ENCODE results near the gene ZNF521. TPM values are rescaled to one million over a fixed set of nuclear protein-coding genes. Genes with fewer than 3 reads are reported as not detected.

Gene ZNF521
- total RNA-seq, 2 donors from 2014 or later = 8.0 to 17.2 TPM

DNA sequence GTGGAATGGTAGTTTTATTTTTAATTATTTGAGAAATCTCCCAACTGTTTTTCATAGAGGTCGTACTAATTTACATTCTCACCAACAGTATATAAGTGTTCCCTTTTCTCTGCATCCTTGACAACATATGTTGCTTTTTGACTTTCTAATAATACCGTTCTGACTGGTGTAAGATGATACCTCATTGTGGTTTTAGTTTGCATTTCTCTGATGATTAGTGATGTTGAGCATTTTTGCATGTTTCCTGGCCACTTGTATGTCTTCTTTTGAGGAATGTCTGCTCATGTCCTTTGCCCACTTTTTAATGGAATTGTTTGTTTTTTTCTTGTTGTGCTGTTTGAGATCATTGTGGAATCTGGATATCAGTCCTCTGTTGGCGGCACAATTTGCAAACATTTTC, 242.5 kb downstream of the ZNF521 start:
- no peaks in the 10 kb centered on the region for H3K36me3 ChIP-seq
- ATAC-seq (ENCODE audit: insufficient number of reproducible peaks, low FRiP score, low read depth) = no peak
- no peaks in the 10 kb centered on the region for H3K4me1 ChIP-seq (ENCODE audit: control insufficient read depth in 1 of 2, low read depth in 2 of 2)

DNA sequence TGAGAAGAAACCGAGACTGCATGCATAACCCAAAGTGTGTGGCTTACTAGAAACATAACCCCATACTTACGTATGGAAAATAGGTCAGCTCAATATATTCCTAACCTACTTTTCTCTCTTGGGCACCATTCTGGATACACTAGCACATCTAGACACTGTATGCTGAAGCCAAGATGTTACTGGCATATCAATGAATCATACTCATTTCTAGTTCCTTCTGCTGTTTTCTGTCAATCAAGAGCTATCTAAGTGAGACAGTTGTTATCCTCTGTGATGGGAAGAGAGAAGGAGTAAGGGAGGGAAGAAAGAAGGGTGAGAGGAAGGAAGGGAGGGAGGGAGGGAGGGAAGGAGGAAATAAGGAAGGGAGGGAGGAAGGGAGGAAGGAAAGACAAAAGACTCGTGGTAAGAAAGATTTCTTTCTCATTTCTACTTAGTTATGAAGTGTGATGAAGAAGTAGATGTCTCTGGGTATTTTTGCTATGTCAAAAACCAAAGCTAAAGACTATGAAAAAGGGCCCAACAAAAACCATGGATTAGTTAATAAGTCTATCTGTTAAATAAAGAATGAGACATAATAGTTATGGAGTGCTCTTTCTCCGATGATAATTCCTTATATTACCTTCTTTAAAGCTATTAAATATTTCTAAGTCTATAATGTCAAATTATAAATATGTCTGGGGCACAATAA, 248.4 kb downstream of the ZNF521 start:
- H3K4me3 ChIP-seq = no peak overlapping the region
- no peaks in the 10 kb centered on the region for H3K9me3 ChIP-seq
- TF ChIP-seq, protein P1, sequence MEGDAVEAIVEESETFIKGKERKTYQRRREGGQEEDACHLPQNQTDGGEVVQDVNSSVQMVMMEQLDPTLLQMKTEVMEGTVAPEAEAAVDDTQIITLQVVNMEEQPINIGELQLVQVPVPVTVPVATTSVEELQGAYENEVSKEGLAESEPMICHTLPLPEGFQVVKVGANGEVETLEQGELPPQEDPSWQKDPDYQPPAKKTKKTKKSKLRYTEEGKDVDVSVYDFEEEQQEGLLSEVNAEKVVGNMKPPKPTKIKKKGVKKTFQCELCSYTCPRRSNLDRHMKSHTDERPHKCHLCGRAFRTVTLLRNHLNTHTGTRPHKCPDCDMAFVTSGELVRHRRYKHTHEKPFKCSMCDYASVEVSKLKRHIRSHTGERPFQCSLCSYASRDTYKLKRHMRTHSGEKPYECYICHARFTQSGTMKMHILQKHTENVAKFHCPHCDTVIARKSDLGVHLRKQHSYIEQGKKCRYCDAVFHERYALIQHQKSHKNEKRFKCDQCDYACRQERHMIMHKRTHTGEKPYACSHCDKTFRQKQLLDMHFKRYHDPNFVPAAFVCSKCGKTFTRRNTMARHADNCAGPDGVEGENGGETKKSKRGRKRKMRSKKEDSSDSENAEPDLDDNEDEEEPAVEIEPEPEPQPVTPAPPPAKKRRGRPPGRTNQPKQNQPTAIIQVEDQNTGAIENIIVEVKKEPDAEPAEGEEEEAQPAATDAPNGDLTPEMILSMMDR (IDR thresholded peaks at IDR 0.05) = no peak
- ATAC-seq (ENCODE audit: insufficient number of reproducible peaks, low FRiP score, low read depth) (no peak), DNase-seq (ENCODE audit: low spot score) (no peak)
- no peak overlapping the region for H3K27ac ChIP-seq
- no peaks in the 10 kb centered on the region for H3K36me3 ChIP-seq
- H3K27me3 ChIP-seq (replicated peaks; ENCODE audit: insufficient read depth) = no peaks in the 10 kb centered on the region
- H3K4me1 ChIP-seq (ENCODE audit: control insufficient read depth in 1 of 2, low read depth in 2 of 2) = no peaks in the 10 kb centered on the region

More for the DNA sequence above, 242.5 kb downstream of the ZNF521 start:
- H3K4me3 ChIP-seq = no peak overlapping the region
- TF ChIP-seq, protein P1 (IDR thresholded peaks at IDR 0.05) = no peak
- no peak for DNase-seq (ENCODE audit: low spot score)
- no peak overlapping the region for H3K27ac ChIP-seq
- H3K9me3 ChIP-seq = no peaks in the 10 kb centered on the region
- no peaks in the 10 kb centered on the region for H3K27me3 ChIP-seq (replicated peaks; ENCODE audit: insufficient read depth)

GRCh38 chr18:25102662-25103061, 249.3 kb downstream of the ZNF521 start:
- no peak for DNase-seq (ENCODE audit: low spot score)
- Histone ChIP-seq H3K27ac (no peak overlapping the region), H3K36me3 (no peaks in the 10 kb centered on the region), H3K27me3 (replicated peaks; ENCODE audit: insufficient read depth) (no peaks in the 10 kb centered on the region), H3K9me3 (no peaks in the 10 kb centered on the region), H3K4me1 (ENCODE audit: control insufficient read depth in 1 of 2, low read depth in 2 of 2) (no peaks in the 10 kb centered on the region), H3K4me3 (no peak overlapping the region)
- ATAC-seq (ENCODE audit: insufficient number of reproducible peaks, low FRiP score, low read depth) = no peak
- TF ChIP-seq, protein P1 (IDR thresholded peaks at IDR 0.05) = no peak

- no peak for DNase-seq (ENCODE audit: low spot score)
- H3K9me3 ChIP-seq = no peaks in the 10 kb centered on the region
- no peak for ATAC-seq (ENCODE audit: insufficient number of reproducible peaks, low FRiP score, low read depth)
- TF ChIP-seq, protein P1 (IDR thresholded peaks at IDR 0.05) = no peak
- H3K36me3 ChIP-seq = no peaks in the 10 kb centered on the region
- H3K4me3 ChIP-seq = no peak overlapping the region
- H3K27ac ChIP-seq = no peak overlapping the region
- H3K27me3 ChIP-seq (replicated peaks; ENCODE audit: insufficient read depth) = no peaks in the 10 kb centered on the region
- H3K4me1 ChIP-seq (ENCODE audit: control insufficient read depth in 1 of 2, low read depth in 2 of 2) = no peaks in the 10 kb centered on the region
Measured at GRCh38 chr18:25100418-25100817, 251.5 kb downstream of the ZNF521 start.

DNA sequence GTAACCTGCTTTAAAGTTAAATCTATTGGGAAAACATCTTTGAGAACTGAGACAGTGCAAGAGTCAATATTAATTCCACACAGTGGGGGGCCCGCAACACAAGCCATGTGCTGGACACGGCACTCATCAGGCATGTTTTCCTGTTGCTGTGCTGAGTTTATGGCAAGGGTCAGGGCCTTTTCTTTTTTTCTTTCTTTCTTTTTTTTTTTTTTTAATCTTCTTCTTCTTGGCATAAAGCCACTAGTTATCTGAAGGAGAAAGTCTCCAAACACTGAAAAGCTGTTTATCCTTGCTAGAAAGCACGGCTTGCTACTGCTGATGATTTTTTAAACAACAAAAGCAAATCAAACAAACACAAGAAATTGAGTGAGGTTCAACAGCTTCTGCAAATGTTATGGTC, 252.1 kb downstream of the ZNF521 start:
- Histone ChIP-seq H3K27ac (no peak overlapping the region), H3K4me1 (ENCODE audit: control insufficient read depth in 1 of 2, low read depth in 2 of 2) (no peaks in the 10 kb centered on the region), H3K27me3 (replicated peaks; ENCODE audit: insufficient read depth) (no peaks in the 10 kb centered on the region), H3K4me3 (no peak overlapping the region), H3K36me3 (no peaks in the 10 kb centered on the region), H3K9me3 (no peaks in the 10 kb centered on the region)
- TF ChIP-seq, protein P1 (IDR thresholded peaks at IDR 0.05) = no peak
- ATAC-seq (ENCODE audit: insufficient number of reproducible peaks, low FRiP score, low read depth) (no peak), DNase-seq (ENCODE audit: low spot score) (no peak)

All from thoracic aorta (tissue), 2 donors.